Lower lobe of right lung (tissue), 2 donors: ENCODE results near the gene ASAP3. TPM values are rescaled to one million over a fixed set of nuclear protein-coding genes. Genes with fewer than 3 reads are reported as not detected.
A peak's percentile ranks its signal among the peaks of the same experiment; 100 is the strongest.

ENCODE experiments used
- ATAC-seq, 2 donors: fragments of 200-7000 bp; cut with Tn5 transposase; one replicate each; pipeline ENCODE4 v1.9.1; 2020 to 2022; ENCODE audit warnings: mild to moderate bottlenecking in 2 of 2, moderate library complexity in 2 of 2
- DNase-seq: peaks from one replicate; pipeline ENCODE4 v3.0.0-alpha.2; 2020
- H3K27ac ChIP-seq: fragments of 200-600 bp; one replicate; pipeline ENCODE4 v1.8.0; 2022
- H3K27me3 ChIP-seq: fragments of 200-600 bp; one replicate; pipeline ENCODE4 v1.8.0; 2022; ENCODE audit warnings: low read depth
- H3K36me3 ChIP-seq: fragments of 200-600 bp; one replicate; pipeline ENCODE4 v1.8.0; 2022; ENCODE audit warnings: mild to moderate bottlenecking
- H3K4me1 ChIP-seq: fragments of 200-600 bp; one replicate; pipeline ENCODE4 v1.8.0; 2022
- H3K4me3 ChIP-seq: fragments of 200-600 bp; one replicate; pipeline ENCODE4 v1.8.0; 2022; ENCODE audit warnings: mild to moderate bottlenecking
- H3K9me3 ChIP-seq: fragments of 200-600 bp; one replicate; pipeline ENCODE4 v1.8.0; 2022
- intact Hi-C: fragments of 100-400 bp; cut with DNase I; formaldehyde crosslinking; loops from one replicate; pipeline ENCODE4 v1.11.0; 2022
- total RNA-seq: library from RNA; stranded (reverse); fragmentation: NEBNext Ultra II Directional; extraction: Animal tissue kit (Norgen Biotek cat#: 25700); gene quantifications from one replicate; pipeline ENCODE4 v1.2.1, GENCODE V29; 2021
- TF ChIP-seq, protein P1 (sequence below): fragments of 200-600 bp; IDR thresholded peaks from one replicate; pipeline ENCODE4 v1.8.0; 2022; ENCODE audit warnings: antibody characterized with exemption, mild to moderate bottlenecking
- donor health status: DM: no; HTN: yes; CAD: no; lungs with severe emphysema.

The ASAP3 gene
- total RNA-seq, 1 donor from 2014 or later: 34.5 TPM

DNA sequence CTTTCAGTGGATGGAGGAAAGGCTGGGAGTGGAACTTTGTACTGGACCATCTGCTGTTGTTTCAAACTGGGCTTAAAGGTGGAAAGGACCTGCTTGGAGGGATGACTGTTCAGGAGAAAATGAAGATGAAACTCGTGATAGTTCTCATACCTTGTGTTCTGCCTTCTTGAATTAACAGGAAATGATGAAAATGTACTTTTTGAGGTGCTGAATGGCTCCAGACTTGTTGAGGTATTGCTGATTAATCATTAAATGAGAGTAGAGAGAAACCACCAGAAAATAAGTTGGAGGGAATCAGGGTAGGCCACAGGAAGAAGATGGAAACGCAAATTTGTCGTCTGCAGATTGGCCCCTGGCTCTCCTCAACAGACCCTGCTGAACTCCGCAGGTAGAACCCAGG lies 88.1 kb downstream of the ASAP3 start:
- DNase-seq: no peak
- TF ChIP-seq, protein P1, sequence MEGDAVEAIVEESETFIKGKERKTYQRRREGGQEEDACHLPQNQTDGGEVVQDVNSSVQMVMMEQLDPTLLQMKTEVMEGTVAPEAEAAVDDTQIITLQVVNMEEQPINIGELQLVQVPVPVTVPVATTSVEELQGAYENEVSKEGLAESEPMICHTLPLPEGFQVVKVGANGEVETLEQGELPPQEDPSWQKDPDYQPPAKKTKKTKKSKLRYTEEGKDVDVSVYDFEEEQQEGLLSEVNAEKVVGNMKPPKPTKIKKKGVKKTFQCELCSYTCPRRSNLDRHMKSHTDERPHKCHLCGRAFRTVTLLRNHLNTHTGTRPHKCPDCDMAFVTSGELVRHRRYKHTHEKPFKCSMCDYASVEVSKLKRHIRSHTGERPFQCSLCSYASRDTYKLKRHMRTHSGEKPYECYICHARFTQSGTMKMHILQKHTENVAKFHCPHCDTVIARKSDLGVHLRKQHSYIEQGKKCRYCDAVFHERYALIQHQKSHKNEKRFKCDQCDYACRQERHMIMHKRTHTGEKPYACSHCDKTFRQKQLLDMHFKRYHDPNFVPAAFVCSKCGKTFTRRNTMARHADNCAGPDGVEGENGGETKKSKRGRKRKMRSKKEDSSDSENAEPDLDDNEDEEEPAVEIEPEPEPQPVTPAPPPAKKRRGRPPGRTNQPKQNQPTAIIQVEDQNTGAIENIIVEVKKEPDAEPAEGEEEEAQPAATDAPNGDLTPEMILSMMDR: no peak
- no peaks in the 10 kb centered on the region for H3K27me3 ChIP-seq
- H3K9me3 ChIP-seq: no peaks in the 10 kb centered on the region
- peak overlapping the region; percentile 55 for H3K27ac ChIP-seq
- no peak for ATAC-seq
- no peak overlapping the region for H3K4me3 ChIP-seq
- intact Hi-C loops: no loop called here
- peaks cover 26% of the 10 kb centered on the region for H3K36me3 ChIP-seq
- peaks cover 20% of the 10 kb centered on the region for H3K4me1 ChIP-seq

DNA sequence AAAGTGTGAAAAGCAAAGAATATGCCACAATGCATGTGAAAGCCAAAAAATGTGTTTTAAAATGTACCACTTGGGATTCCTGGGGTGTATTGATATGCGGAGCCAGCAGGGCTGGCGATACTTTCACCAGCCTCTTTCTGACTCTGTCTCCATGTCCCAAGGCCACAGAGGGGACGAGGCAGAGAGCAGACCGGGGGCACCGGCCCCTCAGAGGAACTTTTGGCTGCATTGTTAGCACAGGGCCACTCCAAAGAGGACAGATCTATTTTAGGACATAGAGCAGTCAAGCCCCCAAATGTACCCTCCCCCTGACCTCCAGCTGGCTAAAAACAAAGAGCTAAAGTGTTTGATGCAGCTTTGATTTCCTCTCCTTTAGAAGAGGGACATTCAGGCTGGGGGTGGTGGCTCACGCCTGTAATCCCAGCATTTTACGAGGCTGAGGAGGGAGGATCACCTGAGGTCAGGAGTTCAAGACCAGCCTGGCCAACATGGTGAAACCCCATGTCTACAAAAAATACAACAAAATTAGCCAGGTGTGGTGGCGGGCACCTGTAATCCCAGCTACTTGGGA lies 88.7 kb downstream of the ASAP3 start:
- no peaks in the 10 kb centered on the region for H3K27me3 ChIP-seq
- ATAC-seq: no peak

DNA sequence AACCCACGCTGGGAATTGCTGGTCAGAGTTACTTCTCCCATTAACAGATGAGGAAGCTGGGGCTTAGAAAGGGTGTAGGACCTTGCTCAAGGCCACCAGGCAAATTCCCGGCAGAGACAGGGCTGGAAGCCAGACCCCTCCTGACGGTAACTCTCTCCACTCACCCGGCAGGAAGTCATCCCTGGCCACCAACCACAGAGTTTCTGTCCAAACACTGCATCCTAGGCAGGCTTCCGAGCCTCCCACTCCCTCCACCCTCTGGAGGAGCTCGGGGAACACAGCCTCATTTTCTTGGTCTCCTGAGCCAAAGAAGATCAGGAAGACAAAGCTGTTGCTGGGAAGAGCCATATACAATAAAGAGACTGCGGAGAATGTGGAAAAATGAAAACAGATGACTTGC lies 89.3 kb downstream of the ASAP3 start:
- H3K4me1 ChIP-seq: peaks cover 15% of the 10 kb centered on the region
- ATAC-seq (peak; percentile 64 to 81), DNase-seq (peak; percentile 52)
- intact Hi-C loops: no loop called here
- TF ChIP-seq, protein P1: no peak
- H3K27me3 ChIP-seq: no peaks in the 10 kb centered on the region
- no peaks in the 10 kb centered on the region for H3K9me3 ChIP-seq
- peaks cover 26% of the 10 kb centered on the region for H3K36me3 ChIP-seq
- H3K27ac ChIP-seq: peak overlapping the region; percentile 55
- no peak overlapping the region for H3K4me3 ChIP-seq

More for the DNA sequence above, 88.7 kb downstream of the ASAP3 start:
- Histone ChIP-seq H3K9me3 (no peaks in the 10 kb centered on the region), H3K36me3 (peaks cover 26% of the 10 kb centered on the region), H3K4me3 (no peak overlapping the region), H3K27ac (peak overlapping the region; percentile 55), H3K4me1 (peaks cover 15% of the 10 kb centered on the region)
- intact Hi-C loops: no loop called here
- no peak for DNase-seq
- TF ChIP-seq, protein P1: no peak

DNA sequence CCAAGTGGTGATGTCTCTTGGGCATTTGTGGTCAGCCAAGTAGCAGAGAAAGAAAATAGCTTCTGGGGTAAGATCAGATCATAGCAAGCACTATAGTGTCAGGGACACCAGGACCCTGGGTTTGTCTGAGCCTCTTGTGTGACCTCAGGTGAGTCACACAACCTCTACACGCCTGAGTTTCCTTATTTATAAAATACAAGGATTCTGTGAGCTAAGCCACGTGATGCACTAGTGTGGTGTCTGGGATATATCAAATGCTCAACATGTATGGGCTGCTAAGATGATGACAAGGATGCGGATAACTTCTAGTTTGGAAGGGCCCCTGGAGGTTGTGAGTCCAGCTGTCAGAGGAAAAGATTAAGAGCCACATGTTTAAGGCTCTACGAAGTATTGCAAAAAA lies 89.8 kb downstream of the ASAP3 start:
- H3K27me3 ChIP-seq: no peaks in the 10 kb centered on the region
- peaks cover 26% of the 10 kb centered on the region for H3K36me3 ChIP-seq
- TF ChIP-seq, protein P1: no peak
- intact Hi-C loops: no loop called here
- H3K9me3 ChIP-seq: no peaks in the 10 kb centered on the region
- no peak overlapping the region for H3K4me3 ChIP-seq
- peak overlapping the region; percentile 55 for H3K27ac ChIP-seq
- ATAC-seq: no peak
- DNase-seq: no peak
- H3K4me1 ChIP-seq: peaks cover 15% of the 10 kb centered on the region

DNA sequence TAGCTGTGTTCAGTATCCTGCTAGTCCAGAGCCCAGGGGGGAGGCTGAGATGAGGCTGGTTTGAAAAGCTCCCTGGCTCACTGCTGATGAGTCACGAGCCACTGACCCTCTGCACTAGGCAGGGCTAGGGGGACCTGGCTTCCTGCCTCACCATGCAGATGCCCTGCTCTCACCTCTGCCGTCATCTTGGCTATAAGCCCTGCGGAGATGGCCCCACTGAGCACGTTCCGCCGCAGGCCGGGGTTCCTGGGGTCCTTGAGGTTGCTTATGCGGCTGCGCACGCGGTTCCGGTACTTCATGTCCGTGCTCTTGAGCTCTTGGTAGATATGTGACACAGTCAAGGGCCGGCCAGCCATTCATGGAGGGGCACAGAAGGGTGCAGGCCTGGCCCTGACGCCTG lies 90.3 kb downstream of the ASAP3 start:
- Histone ChIP-seq H3K4me1 (peaks cover 15% of the 10 kb centered on the region), H3K36me3 (peaks cover 26% of the 10 kb centered on the region), H3K4me3 (no peak overlapping the region), H3K27me3 (no peaks in the 10 kb centered on the region), H3K9me3 (no peaks in the 10 kb centered on the region), H3K27ac (peak overlapping the region; percentile 55)
- ATAC-seq (peak in 1 of 2 donors; percentile 18), DNase-seq (no peak)
- TF ChIP-seq, protein P1: no peak
- intact Hi-C loops: no loop called here
